SK-MEL-5 (cell line): ENCODE results near the gene EGFL7. TPM values are rescaled to one million over a fixed set of nuclear protein-coding genes. Genes with fewer than 3 reads are reported as not detected.
"Not testable (repeated sequence)": the region's sequence is repeated elsewhere in the genome, so short reads cannot be mapped to it uniquely, and the experiment has no call there.

ENCODE experiments used
- DNase-seq: peaks from one replicate; pipeline ENCODE4 v3.0.0-alpha.2; 2016; ENCODE audit warnings: low read depth, low spot score
- in situ Hi-C: cut with HindIII; loops from 2 replicates; pipeline ENCODE4 v1.10.0; 2016; ENCODE audit warnings: low sequenced_read_pairs, high pct_unique_total_duplicates, low pct_unique_long_range_greater_than_20kb
- total RNA-seq: library from RNA; depleted of rRNA; stranded (reverse); fragments of >200 nt; shearing (Covaris generic); gene quantifications from 2 replicates; pipeline ENCODE4 v1.2.3, GENCODE V29; 2014

The EGFL7 gene
- total RNA-seq, 1 experiment from 2014 or later = 61.5 TPM

- in situ Hi-C loops = no loop called here
Observed at GRCh38 chr9:136623016-136623841, 39.5 kb upstream of the EGFL7 start.

GRCh38 chr9:136623842-136624183, 38.9 kb upstream of the EGFL7 start:
- DNase-seq = no peak
- in situ Hi-C loops = no loop called here

More at GRCh38 chr9:136623016-136623841, 39.5 kb upstream of the EGFL7 start:
- DNase-seq = no peak

- in situ Hi-C loops = no loop called here
- no peak for DNase-seq
Observed at GRCh38 chr9:136624184-136624951, 38.3 kb upstream of the EGFL7 start.

- DNase-seq = peak; percentile 49
- in situ Hi-C loops = no loop called here
Observed at GRCh38 chr9:136625101-136626065, 37.3 kb upstream of the EGFL7 start.

GRCh38 chr9:136626066-136626725, 36.5 kb upstream of the EGFL7 start:
- no peak for DNase-seq
- in situ Hi-C loops = no loop called here

GRCh38 chr9:136626740-136627642, 35.7 kb upstream of the EGFL7 start:
- DNase-seq = no peak
- in situ Hi-C loops = no loop called here

- in situ Hi-C loops = no loop called here
- DNase-seq = no peak
Observed at GRCh38 chr9:136627703-136628102, 35.0 kb upstream of the EGFL7 start.

GRCh38 chr9:136628268-136628667, 34.4 kb upstream of the EGFL7 start:
- DNase-seq = no peak
- in situ Hi-C loops = no loop called here

- no peak for DNase-seq
- in situ Hi-C loops = no loop called here
Observed at GRCh38 chr9:136629001-136629878, 33.5 kb upstream of the EGFL7 start.

GRCh38 chr9:136629879-136630661, 32.6 kb upstream of the EGFL7 start:
- DNase-seq = peak; percentile 63
- in situ Hi-C loops = no loop called here

GRCh38 chr9:136630662-136630992, 32.1 kb upstream of the EGFL7 start:
- in situ Hi-C loops = no loop called here
- DNase-seq = no peak

GRCh38 chr9:136631038-136632000, 31.4 kb upstream of the EGFL7 start:
- DNase-seq = peak; percentile 84
- in situ Hi-C loops = no loop called here

- in situ Hi-C loops, DNase-seq: not testable (repeated sequence)
Observed at GRCh38 chr9:136632072-136632471, 30.6 kb upstream of the EGFL7 start.

GRCh38 chr9:136632491-136633106, 30.1 kb upstream of the EGFL7 start:
- DNase-seq, in situ Hi-C loops: not testable (repeated sequence)
